Raji (cell line): Measurements from ENCODE around the gene IFI30.
A peak's percentile ranks its signal among the peaks of the same experiment; 100 is the strongest.

Experiments used
- POLR2A ChIP-seq: IDR thresholded peaks from 2 replicates; pipeline ENCODE4 v1.6.1; 2011; ENCODE audit warnings: low read depth, low read length, control low read depth; ENCODE audit not compliant: insufficient read depth

The IFI30 gene

GRCh38 chr19:18174983-18175382, 1.4 kb downstream of the IFI30 start:
- TF ChIP-seq POLR2A, result no peak

GRCh38 chr19:18176367-18177310, 3.0 kb downstream of the IFI30 start:
- TF ChIP-seq POLR2A, result no peak

GRCh38 chr19:18179957-18180356, 6.3 kb downstream of the IFI30 start:
- TF ChIP-seq POLR2A, result peak; percentile 7; the same call in 1 of the 2 replicates

GRCh38 chr19:18183529-18183928, 9.9 kb downstream of the IFI30 start:
- no peak for TF ChIP-seq POLR2A

- TF ChIP-seq POLR2A, result no peak
Measured at GRCh38 chr19:18185538-18185937, 11.9 kb downstream of the IFI30 start.

GRCh38 chr19:18190278-18190677, 16.7 kb downstream of the IFI30 start:
- no peak for TF ChIP-seq POLR2A

- TF ChIP-seq POLR2A, result no peak
Measured at GRCh38 chr19:18191640-18192062, 18.0 kb downstream of the IFI30 start.

GRCh38 chr19:18192673-18193387, 19.2 kb downstream of the IFI30 start, which contains the start of gene MPV17L2:
MPV17L2 (plus strand) TSS chr19:18193218; CDS start chr19:18193282, 64 bp downstream.
- TF ChIP-seq POLR2A, result peak; percentile 60

GRCh38 chr19:18193388-18194180, 20.0 kb downstream of the IFI30 start:
- peak; percentile 9; the same call in 1 of the 2 replicates for TF ChIP-seq POLR2A

GRCh38 chr19:18194181-18194530, 20.5 kb downstream of the IFI30 start:
- no peak for TF ChIP-seq POLR2A

GRCh38 chr19:18194554-18195238, 21.1 kb downstream of the IFI30 start:
- no peak for TF ChIP-seq POLR2A

- no peak for TF ChIP-seq POLR2A
Measured at GRCh38 chr19:18196511-18196845, 22.9 kb downstream of the IFI30 start.

GRCh38 chr19:18197306-18197705, 23.7 kb downstream of the IFI30 start:
- no peak for TF ChIP-seq POLR2A

- TF ChIP-seq POLR2A, result no peak
Measured at GRCh38 chr19:18197941-18198340, 24.3 kb downstream of the IFI30 start.

- no peak for TF ChIP-seq POLR2A
Measured at GRCh38 chr19:18198374-18198773, 24.8 kb downstream of the IFI30 start.
